ENCODE results near the gene ATP1B2.

Gene ATP1B2

DNA sequence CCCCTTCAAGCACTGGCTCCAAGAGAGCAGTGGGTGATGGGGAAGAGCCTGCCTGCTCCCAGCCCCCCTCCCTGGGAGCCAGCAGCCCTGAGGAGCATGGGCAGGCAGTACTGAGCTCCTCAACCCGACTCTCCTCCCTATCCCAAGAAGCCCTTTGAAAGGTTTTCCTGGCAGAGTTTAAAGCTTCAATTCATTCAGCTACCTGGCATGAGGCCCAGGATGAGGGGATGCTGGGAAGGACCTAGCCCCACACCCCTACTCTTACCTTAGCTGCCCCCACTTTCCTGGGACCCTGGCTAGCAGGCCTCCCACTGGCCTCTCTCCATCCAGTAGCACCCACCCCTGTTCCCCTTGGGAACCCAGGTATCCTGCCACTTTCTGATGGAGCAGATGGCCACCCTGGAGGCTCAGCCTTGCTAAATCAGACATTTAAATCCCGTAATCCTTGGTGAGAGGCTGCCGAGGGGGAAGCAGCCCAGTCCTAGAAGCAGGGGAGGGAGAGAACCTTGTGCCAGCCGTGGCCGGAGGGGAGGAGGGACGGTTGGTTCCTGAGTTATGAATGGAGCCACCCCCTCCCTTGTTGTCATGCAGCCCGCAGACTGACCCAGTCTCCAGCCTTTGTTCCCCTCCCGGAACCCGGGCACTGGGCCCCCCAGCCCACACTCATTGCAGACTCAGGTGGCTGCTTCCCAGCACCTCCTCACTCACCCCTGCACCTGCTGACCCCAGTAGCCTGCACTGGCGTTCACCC, 17.1 kb downstream of the ATP1B2 start:
- TF ChIP-seq SUZ12 (IDR thresholded peaks at IDR 0.05; ENCODE audit: extremely low read depth, insufficient read depth, insufficient read length) (no peak), YY1 (IDR thresholded peaks at IDR 0.05; ENCODE audit: insufficient read depth, insufficient read length) (no peak)
- no peak for DNase-seq (ENCODE audit: low read depth, low spot score)
- peaks cover 46% of the 10 kb centered on the region for H3K36me3 ChIP-seq (ENCODE audit: insufficient read depth, insufficient read length, low read length)
- H3K4me3 ChIP-seq (ENCODE audit: insufficient read length, low read depth), result no peak overlapping the region
- no peaks in the 10 kb centered on the region for H3K4me1 ChIP-seq (ENCODE audit: insufficient read depth, insufficient read length)
- H3K9ac ChIP-seq (ENCODE audit: insufficient read length, low read depth), result no peak overlapping the region
- no peaks in the 10 kb centered on the region for H3K9me3 ChIP-seq (ENCODE audit: insufficient read depth, low read length)
- H3K27me3 ChIP-seq (ENCODE audit: insufficient read depth, insufficient read length), result no peaks in the 10 kb centered on the region

DNA sequence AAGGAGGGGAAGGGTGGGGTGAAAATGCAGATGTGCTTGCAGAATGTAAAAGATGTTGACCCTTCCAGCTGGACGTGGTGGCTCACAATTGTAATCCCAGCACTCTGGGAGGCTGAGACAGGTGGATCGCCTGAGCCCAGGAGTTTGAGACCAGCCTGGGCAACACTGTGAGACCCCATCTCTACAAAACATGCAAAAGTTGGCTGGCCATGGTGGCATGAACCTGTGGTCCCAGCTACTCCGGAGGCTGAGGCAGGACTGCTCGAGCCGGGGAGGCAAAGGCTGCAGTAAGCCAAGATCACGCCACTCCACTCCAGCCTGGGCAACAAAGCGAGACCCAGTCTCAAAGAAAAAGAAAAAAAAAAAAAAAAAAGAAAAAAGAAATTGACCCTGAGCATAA, 17.8 kb downstream of the ATP1B2 start:
- no peak overlapping the region for H3K4me3 ChIP-seq (ENCODE audit: insufficient read length, low read depth)
- H3K36me3 ChIP-seq (ENCODE audit: insufficient read depth, insufficient read length, low read length), result peaks cover 53% of the 10 kb centered on the region
- no peak overlapping the region for H3K9ac ChIP-seq (ENCODE audit: insufficient read length, low read depth)

DNA sequence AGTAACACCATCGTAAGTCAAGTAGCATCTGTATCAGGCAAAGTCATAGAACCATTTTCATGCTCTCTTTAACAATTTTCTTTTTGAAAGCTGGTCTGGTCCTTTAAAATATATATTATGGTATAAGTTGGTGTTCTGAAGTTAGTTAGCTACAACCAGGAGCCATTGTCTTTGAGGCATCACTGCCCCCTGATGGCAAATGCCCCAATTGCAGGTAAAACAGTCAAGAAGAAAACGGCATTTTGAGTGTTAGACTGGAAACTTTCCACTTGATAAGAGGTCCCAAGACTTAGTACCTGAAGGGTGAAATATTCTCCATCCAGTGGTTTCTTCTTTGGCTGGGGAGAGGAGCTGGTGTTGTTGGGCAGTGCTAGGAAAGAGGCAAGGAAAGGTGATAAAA, 22.5 kb downstream of the ATP1B2 start:
- Histone ChIP-seq H3K4me3 (ENCODE audit: insufficient read length, low read depth) (no peak overlapping the region), H3K9ac (ENCODE audit: insufficient read length, low read depth) (no peak overlapping the region), H3K9me3 (ENCODE audit: insufficient read depth, low read length) (peaks cover 18% of the 10 kb centered on the region; the same call in 1 of the 2 replicates), H3K4me1 (ENCODE audit: insufficient read depth, insufficient read length) (no peaks in the 10 kb centered on the region), H3K36me3 (ENCODE audit: insufficient read depth, insufficient read length, low read length) (peaks cover 64% of the 10 kb centered on the region), H3K27me3 (ENCODE audit: insufficient read depth, insufficient read length) (no peaks in the 10 kb centered on the region)
- TF ChIP-seq SUZ12 (IDR thresholded peaks at IDR 0.05; ENCODE audit: extremely low read depth, insufficient read depth, insufficient read length), result no peak
- TF ChIP-seq YY1 (IDR thresholded peaks at IDR 0.05; ENCODE audit: insufficient read depth, insufficient read length), result no peak
- no peak for TF ChIP-seq ZNF274 (IDR thresholded peaks at IDR 0.05; ENCODE audit: low read depth, low read length)
- no peak for DNase-seq (ENCODE audit: low read depth, low spot score)

More for the DNA sequence above, 17.8 kb downstream of the ATP1B2 start:
- Histone ChIP-seq H3K9me3 (ENCODE audit: insufficient read depth, low read length) (peaks cover 5% of the 10 kb centered on the region; the same call in 1 of the 2 replicates), H3K27me3 (ENCODE audit: insufficient read depth, insufficient read length) (no peaks in the 10 kb centered on the region), H3K4me1 (ENCODE audit: insufficient read depth, insufficient read length) (no peaks in the 10 kb centered on the region)
- no peak for TF ChIP-seq SUZ12 (IDR thresholded peaks at IDR 0.05; ENCODE audit: extremely low read depth, insufficient read depth, insufficient read length)
- TF ChIP-seq ZNF274 (IDR thresholded peaks at IDR 0.05; ENCODE audit: low read depth, low read length), result no peak
- no peak for TF ChIP-seq YY1 (IDR thresholded peaks at IDR 0.05; ENCODE audit: insufficient read depth, insufficient read length)
- no peak for DNase-seq (ENCODE audit: low read depth, low spot score)

DNA sequence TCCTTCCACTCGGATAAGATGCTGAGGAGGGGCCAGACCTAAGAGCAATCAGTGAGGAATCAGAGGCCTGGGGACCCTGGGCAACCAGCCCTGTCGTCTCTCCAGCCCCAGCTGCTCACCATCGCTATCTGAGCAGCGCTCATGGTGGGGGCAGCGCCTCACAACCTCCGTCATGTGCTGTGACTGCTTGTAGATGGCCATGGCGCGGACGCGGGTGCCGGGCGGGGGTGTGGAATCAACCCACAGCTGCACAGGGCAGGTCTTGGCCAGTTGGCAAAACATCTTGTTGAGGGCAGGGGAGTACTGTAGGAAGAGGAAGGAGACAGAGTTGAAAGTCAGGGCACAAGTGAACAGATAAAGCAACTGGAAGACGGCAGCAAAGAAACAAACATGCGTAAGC, 24.2 kb downstream of the ATP1B2 start:
- Histone ChIP-seq H3K9ac (ENCODE audit: insufficient read length, low read depth) (no peak overlapping the region), H3K27me3 (ENCODE audit: insufficient read depth, insufficient read length) (no peaks in the 10 kb centered on the region), H3K4me3 (ENCODE audit: insufficient read length, low read depth) (no peak overlapping the region), H3K36me3 (ENCODE audit: insufficient read depth, insufficient read length, low read length) (peaks cover 49% of the 10 kb centered on the region), H3K4me1 (ENCODE audit: insufficient read depth, insufficient read length) (no peaks in the 10 kb centered on the region), H3K9me3 (ENCODE audit: insufficient read depth, low read length) (peaks cover 18% of the 10 kb centered on the region; the same call in 1 of the 2 replicates)
- TF ChIP-seq ZNF274 (IDR thresholded peaks at IDR 0.05; ENCODE audit: low read depth, low read length), result no peak
- no peak for TF ChIP-seq SUZ12 (IDR thresholded peaks at IDR 0.05; ENCODE audit: extremely low read depth, insufficient read depth, insufficient read length)
- TF ChIP-seq YY1 (IDR thresholded peaks at IDR 0.05; ENCODE audit: insufficient read depth, insufficient read length), result no peak
- no peak for DNase-seq (ENCODE audit: low read depth, low spot score)

DNA sequence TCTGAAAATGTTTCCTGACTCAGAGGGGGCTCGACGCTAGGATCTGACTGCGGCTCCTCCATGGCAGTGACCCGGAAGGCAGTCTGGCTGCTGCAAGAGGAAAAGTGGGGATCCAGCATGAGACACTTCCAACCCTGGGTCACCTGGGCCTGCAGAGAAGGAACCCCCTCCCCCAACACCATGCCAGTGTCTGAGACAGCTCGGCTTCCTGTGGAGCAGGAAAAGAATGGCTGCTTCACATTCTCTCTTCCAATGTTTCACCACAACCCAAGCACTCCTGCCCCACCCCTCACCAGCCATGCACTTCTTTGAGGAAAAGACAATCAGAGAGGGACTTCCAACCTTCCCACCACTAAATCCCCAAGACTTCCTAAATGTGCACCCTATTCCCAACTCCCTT, 25.8 kb downstream of the ATP1B2 start:
- peak; percentile 55 for DNase-seq (ENCODE audit: low read depth, low spot score)
- no peak for TF ChIP-seq ZNF274 (IDR thresholded peaks at IDR 0.05; ENCODE audit: low read depth, low read length)
- TF ChIP-seq SUZ12 (IDR thresholded peaks at IDR 0.05; ENCODE audit: extremely low read depth, insufficient read depth, insufficient read length), result no peak
- TF ChIP-seq YY1 (IDR thresholded peaks at IDR 0.05; ENCODE audit: insufficient read depth, insufficient read length), result no peak
- Histone ChIP-seq H3K27me3 (ENCODE audit: insufficient read depth, insufficient read length) (no peaks in the 10 kb centered on the region), H3K4me3 (ENCODE audit: insufficient read length, low read depth) (no peak overlapping the region), H3K9me3 (ENCODE audit: insufficient read depth, low read length) (peaks cover 18% of the 10 kb centered on the region; the same call in 1 of the 2 replicates), H3K4me1 (ENCODE audit: insufficient read depth, insufficient read length) (no peaks in the 10 kb centered on the region), H3K9ac (ENCODE audit: insufficient read length, low read depth) (peak overlapping the region; percentile 42), H3K36me3 (ENCODE audit: insufficient read depth, insufficient read length, low read length) (peaks cover 43% of the 10 kb centered on the region)

DNA sequence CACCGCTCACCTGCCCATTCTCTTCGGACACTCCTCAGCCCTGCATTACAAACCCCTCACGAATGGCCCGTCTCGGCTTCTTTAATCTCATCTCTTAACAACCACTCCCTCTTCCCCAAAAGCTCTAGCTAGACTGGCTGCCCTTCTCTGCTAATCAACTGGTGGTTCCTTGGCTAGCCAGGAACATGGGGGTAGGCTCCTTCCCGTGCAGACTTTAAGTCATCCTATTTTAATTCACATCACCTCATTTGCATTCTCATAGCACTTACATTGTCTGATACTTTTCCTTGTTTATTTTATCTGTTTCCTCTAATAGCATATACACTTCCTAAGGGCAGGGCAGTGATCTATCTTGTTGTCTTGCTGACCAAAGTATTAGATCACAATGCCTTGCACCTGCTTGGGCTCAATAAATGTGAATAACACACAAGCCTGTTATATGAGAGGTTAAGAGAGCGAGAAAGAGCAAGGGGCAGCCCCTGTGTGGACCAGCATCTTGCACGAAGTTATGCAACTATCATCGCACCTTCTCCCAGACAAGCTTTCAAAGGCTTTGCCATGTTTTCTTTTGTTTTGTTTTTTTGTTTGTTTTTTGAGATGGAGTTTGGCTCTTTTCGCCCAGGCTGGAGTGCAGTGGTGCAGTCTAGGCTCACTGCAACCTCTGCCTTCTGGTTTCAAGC, 26.8 kb downstream of the ATP1B2 start:
- H3K27me3 ChIP-seq (ENCODE audit: insufficient read depth, insufficient read length), result no peaks in the 10 kb centered on the region
- TF ChIP-seq YY1 (IDR thresholded peaks at IDR 0.05; ENCODE audit: insufficient read depth, insufficient read length), result no peak
- TF ChIP-seq SUZ12 (IDR thresholded peaks at IDR 0.05; ENCODE audit: extremely low read depth, insufficient read depth, insufficient read length), result no peak
- no peak for TF ChIP-seq ZNF274 (IDR thresholded peaks at IDR 0.05; ENCODE audit: low read depth, low read length)
- peaks cover 18% of the 10 kb centered on the region; the same call in 1 of the 2 replicates for H3K9me3 ChIP-seq (ENCODE audit: insufficient read depth, low read length)
- H3K36me3 ChIP-seq (ENCODE audit: insufficient read depth, insufficient read length, low read length), result peaks cover 38% of the 10 kb centered on the region
- H3K9ac ChIP-seq (ENCODE audit: insufficient read length, low read depth), result no peak overlapping the region
- peak; percentile 52 for DNase-seq (ENCODE audit: low read depth, low spot score)
- H3K4me3 ChIP-seq (ENCODE audit: insufficient read length, low read depth), result no peak overlapping the region
- H3K4me1 ChIP-seq (ENCODE audit: insufficient read depth, insufficient read length), result no peaks in the 10 kb centered on the region

DNA sequence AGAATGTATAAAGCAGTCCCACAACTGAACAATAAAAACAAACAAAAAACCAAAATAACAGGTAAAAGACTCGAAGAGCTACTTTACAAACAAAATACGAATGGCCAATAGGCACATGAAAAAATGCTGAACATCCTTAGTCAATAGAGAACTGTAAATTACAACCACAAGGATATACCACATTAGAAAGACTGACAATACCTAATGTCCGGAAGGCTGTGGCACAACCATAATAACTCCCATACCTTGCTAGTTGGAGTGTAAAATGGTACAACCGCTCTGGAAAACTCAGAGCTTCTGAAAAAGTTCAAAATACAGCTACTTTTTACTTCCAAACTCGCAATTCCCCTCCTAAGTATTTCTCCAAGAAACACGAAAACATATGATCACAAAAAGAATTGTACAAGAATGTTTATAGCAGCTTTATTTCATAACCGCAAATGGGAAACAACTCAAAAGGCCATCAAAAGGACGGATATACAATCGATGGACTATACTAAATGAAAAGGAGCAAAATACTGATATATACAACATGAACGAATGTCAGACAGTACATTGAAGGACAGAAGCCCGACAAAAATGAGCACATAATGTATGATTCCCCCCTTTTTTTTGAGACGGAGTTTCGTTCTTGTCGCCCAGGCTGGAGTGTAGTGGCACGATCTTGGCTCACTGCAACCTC, 34.3 kb downstream of the ATP1B2 start:
- TF ChIP-seq ZNF274 (IDR thresholded peaks at IDR 0.05; ENCODE audit: low read depth, low read length), result no peak
- TF ChIP-seq YY1 (IDR thresholded peaks at IDR 0.05; ENCODE audit: insufficient read depth, insufficient read length), result no peak
- TF ChIP-seq SUZ12 (IDR thresholded peaks at IDR 0.05; ENCODE audit: extremely low read depth, insufficient read depth, insufficient read length), result no peak
- no peaks in the 10 kb centered on the region for H3K27me3 ChIP-seq (ENCODE audit: insufficient read depth, insufficient read length)
- H3K9ac ChIP-seq (ENCODE audit: insufficient read length, low read depth), result no peak overlapping the region
- DNase-seq (ENCODE audit: low read depth, low spot score), result no peak
- peak overlapping the region; percentile 89 for H3K4me3 ChIP-seq (ENCODE audit: insufficient read length, low read depth)
- H3K4me1 ChIP-seq (ENCODE audit: insufficient read depth, insufficient read length), result peaks cover 1% of the 10 kb centered on the region
- peaks cover 23% of the 10 kb centered on the region for H3K36me3 ChIP-seq (ENCODE audit: insufficient read depth, insufficient read length, low read length)
- H3K9me3 ChIP-seq (ENCODE audit: insufficient read depth, low read length), result no peaks in the 10 kb centered on the region

All from NT2/D1 (cell line).